ENCODE measurements around the gene IGSF6. TPM values are rescaled to one million over a fixed set of nuclear protein-coding genes. Genes with fewer than 3 reads are reported as not detected.

IGSF6 gene
- total RNA-seq, 1 donor from 2014 or later, result not detected

GRCh38 chr16:21602785-21603184 is 49.6 kb downstream of the IGSF6 start:
- DNase-seq (ENCODE audit: low read depth, low spot score), result no peak

- peak; percentile 1 for DNase-seq (ENCODE audit: low read depth, low spot score)
Observed at GRCh38 chr16:21600031-21600773, 52.2 kb downstream of the IGSF6 start.

- DNase-seq (ENCODE audit: low read depth, low spot score), result peak; percentile 83
Observed at GRCh38 chr16:21599122-21600030, 53.0 kb downstream of the IGSF6 start, which contains the start of gene METTL9. TSS of gene METTL9 (plus strand) at chr16:21599577. CDS start at chr16:21599734, 157 bp downstream.

DNA sequence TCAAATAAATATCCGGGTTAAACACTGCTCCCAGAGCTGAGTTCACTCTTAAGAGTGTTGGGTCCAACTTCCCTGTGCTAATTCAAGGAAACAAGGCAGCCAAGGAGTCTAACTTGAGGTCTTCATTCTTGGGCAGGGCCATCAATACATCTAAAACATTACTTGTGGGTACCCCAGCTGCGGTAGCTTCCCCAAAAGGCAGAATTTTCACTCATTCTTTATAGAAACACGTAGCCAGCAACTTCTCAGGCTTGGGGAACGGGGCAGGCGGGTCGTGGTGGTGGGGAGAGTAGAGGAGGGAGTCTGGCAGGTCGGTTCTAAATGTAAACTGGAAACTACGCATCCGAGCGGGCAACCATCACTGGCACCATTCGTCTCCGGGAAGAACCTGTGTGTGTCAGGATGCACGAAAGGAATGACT is 53.7 kb downstream of the IGSF6 start:
- DNase-seq (ENCODE audit: low read depth, low spot score), result peak; percentile 2

DNA sequence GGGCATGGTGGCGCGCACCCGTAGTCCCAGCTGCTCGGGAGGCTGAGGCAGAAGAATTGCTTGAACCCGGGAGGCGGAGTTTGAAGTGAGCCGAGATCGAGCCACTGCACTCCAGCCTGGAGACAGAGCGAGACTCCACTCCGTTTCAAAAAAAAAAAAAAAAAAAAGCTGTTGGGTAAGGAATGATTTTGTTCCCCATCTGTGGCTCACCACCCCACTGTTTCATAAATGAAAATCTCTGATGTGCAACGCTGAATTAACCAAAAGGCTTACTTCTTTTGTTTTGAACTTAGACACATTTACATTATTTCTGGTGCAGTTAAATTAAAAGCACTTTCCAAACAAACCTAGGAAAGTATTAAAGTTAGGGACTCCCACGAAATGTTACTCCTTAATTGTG is 54.2 kb downstream of the IGSF6 start:
- no peak for DNase-seq (ENCODE audit: low read depth, low spot score)

- no peak for DNase-seq (ENCODE audit: low read depth, low spot score)
Observed at GRCh38 chr16:21597561-21598030, 54.8 kb downstream of the IGSF6 start.

- DNase-seq (ENCODE audit: low read depth, low spot score), result no peak
Observed at GRCh38 chr16:21593530-21594289, 58.7 kb downstream of the IGSF6 start.

- no peak for DNase-seq (ENCODE audit: low read depth, low spot score)
Observed at GRCh38 chr16:21592191-21592590, 60.2 kb downstream of the IGSF6 start.

DNA sequence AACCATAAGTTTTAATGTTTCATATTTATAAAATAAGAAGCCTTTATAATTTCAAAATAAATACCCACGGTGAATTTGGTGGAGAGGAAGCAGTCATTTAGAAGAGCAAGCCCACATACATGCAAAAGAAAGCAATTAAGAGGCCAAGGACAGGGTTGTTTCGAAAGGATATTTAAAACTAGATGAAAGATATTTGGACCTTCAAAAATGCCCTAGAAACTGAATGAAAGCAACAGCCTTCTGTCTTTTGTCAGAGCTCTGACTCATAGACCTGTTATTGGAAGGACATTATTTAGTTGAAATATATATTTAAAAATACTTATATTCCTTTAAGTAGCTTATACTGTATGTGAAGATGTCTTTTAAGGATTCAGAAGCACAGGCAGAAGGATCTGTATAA is 61.6 kb downstream of the IGSF6 start:
- no peak for DNase-seq (ENCODE audit: low read depth, low spot score)

GRCh38 chr16:21590287-21590686 is 62.1 kb downstream of the IGSF6 start:
- no peak for DNase-seq (ENCODE audit: low read depth, low spot score)

- no peak for DNase-seq (ENCODE audit: low read depth, low spot score)
Observed at GRCh38 chr16:21589551-21589950, 62.9 kb downstream of the IGSF6 start.

Other genes starting within 250 kb of the IGSF6 start
- 150 and 193 TPM in 2 replicates for gene METTL9, start 53.0 kb downstream of the IGSF6 start, total RNA-seq
- 0.11 TPM in 1 of 2 replicates, not detected in the other for gene OTOA, start 11.4 kb upstream of the IGSF6 start, total RNA-seq
- gene NPIPB4, start 205.1 kb upstream of the IGSF6 start, total RNA-seq, result 25.1 and 25.9 TPM in 2 replicates

Measured in pulmonary artery endothelial cell (primary cell).